ENCODE results near the gene GNAI3.

The GNAI3 gene

DNA sequence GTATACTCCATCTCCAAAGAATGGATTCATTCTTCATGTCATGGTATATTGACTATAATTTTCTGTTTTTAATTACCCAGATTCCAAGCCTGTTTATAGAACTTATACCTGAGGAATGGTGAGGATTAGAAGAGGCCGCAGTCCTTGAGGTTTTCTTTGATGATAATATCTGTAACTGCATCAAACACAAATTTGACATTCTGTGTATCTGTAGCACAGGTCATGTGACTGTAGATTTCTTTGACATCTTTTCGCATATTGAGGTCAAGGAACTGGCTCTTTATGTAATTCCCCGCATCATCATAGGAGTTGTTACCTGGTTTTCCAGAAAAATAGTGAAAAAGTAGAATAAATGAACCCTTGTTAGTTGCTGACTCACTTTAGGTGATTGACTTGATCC, 54.8 kb downstream of the GNAI3 start:
- no peak for DNase-seq

DNA sequence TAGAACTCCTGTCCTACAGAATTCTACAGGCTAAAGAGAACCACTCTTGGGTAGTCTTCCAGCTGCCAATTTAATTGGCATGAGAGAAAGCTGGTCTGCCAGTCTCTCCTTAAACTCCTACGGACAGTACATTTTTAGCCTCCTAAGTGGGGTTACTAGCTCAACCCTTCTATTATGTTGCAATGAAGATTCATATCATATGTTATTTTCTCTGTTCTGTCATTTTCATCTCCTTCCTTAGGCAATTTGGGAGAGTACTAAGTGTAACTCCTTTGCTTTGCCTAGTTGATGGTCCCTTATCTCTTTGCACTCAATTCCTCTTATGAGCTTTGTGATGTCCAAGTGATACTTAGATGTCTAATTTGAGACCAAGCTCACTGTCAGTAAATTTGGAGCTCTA, 57.0 kb downstream of the GNAI3 start:
- no peak for DNase-seq

DNA sequence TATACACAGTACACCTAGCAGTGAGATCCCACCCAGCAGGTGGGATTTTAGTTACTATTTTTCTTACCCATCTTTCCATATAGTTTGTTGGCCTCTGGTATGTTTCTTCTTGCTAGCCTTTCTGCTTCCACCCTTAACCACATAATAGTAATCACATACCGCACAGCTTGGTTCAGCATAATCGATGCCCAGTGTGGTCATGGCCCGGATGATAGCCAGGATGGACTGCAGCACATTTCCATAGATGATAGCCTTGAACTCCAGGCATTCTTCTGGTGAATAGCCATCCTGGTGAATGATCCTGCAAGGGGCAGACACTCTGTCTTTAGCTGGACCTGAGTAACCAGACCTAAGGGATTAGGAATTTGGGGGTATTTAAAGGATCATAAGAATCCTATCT, 61.5 kb downstream of the GNAI3 start:
- no peak for DNase-seq

DNA sequence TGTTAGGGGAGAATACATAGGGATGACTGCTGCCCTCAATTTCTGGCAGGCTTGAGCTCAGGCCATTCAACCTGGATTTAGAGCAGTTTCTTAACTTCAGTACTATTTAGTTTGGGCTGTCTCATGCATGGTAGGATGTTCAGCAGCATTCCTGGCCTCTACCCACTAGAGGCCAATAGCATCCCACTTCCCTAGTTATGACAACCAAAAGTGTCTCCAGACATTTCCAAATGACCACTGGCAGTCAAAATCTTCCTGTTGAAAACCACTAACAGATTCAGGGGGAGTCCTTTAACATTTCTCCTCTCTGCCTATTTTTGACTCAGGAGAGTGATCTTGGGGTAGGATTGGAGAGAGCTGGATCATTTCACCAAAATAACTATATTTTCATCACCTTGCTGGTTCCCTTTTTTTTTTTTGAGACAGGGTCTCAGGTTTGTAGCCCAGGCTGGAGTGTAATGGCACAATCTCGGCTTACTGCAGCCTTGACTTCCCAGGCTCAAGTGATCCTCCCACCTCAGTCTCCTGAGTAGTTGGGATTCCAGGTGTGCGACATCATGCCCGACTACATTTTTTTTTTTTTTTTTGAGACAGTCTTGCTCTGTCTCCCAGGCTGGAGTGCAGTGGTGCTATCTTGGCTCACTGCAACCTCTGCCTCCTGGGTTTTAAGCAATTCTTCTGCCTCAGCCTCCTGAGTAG, 62.3 kb downstream of the GNAI3 start:
- DNase-seq, result no peak

DNA sequence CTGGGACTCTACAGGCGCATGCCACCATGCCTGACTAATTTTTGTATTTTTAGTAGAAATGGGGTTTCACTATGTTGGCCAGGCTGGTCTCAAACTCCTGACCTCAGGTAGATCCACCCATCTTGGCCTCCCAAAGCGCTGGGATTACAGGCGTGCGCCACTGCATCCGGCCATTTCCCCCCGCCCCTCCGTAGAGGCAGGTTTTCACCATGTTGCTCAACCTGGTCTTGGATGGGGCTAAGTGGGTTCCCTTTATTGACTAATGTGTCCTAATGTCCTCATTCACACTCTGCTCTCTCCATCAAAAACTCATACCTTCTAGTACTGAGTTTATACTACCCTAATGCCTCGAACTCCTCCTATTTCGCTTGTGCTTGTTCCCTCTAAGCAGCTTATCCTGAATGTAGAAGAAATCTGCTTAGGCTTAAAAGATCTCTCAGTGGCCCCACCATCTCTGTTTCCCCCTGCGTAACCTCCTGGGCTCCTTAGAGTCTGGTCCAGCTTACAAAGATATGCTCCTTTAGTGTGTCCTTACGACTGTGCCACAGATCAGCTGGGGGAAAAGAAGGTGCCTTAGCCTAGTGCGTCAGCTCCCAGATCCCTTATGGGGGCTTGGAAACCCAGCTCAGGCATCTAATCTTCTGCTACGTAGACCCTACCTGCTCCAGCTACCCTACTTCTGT, 63.0 kb downstream of the GNAI3 start:
- DNase-seq, result no peak

DNA sequence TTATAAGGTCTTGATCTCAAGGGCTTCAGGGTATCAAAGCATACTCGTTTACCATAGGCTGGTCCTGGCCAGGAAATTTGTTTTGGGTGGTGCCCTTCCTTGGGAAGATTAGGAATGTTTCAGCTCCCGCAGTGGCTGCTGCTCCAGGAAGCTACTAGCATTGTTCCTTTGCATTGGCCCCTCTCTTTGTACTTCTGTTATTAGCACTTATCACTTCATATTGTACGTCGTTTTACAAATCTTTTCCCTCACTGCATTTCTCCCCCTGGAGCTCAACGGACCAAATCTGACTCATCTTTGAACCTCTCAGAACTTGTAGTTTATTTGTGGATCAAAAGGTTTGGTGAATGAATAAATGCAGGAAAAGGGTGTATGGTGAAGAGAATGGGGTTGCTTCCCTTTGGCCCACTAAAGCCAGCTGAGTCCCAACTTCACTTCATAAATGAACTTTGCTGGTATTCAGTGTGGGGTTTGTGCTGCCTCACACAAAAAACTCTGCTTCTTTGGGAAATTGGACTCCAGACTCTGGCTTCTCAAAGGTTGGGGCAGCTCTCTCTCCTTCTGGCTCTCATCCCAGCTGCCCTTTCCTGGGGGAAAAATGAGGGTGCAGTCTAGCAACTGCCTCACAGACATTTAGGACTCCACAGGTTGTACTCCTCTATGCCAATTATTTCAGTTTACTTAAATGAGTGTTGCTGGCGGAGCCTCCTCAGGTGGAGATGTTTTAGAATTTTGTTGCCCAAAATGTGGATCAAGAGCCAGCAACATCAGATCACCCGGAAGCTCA, 65.1 kb downstream of the GNAI3 start:
- no peak for DNase-seq

DNA sequence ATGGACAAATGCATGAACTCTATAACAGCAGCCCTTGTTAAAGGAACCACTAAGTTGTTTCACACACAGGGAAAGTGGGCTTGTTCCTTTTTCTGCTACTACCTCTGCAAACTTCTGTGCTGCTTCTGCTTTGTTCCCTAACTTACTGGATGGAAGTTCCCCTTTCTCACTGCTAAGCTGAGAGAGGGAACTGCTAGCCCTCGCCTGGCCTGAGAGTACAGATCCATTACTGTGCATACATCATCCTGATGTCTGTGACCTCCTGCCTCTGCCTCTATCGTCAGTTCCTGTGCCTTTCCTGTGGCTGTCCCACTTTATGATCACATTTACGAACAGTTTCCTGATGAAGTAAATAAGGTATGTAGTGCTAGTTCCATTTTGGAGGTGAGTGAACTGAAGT, 67.5 kb downstream of the GNAI3 start:
- no peak for DNase-seq

DNA sequence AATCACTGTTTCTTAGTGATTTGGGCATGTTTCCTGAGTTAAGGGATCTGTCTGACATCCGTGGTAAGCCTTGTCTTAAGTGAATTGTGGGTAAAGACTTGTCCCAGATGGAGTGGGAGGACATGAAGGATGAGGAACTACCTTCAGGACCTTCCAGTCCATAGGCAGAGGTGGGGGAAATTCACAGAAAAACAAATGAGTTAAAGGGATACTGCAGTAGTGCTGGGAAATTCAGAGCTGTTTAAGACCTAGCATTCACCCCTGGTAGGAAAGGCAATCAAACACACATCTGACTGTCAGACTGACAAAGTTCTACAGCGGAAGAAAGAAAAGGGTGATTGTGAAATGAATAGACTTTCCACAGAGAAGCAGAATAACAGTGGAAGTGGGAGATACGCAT, 68.0 kb downstream of the GNAI3 start:
- DNase-seq, result no peak

DNA sequence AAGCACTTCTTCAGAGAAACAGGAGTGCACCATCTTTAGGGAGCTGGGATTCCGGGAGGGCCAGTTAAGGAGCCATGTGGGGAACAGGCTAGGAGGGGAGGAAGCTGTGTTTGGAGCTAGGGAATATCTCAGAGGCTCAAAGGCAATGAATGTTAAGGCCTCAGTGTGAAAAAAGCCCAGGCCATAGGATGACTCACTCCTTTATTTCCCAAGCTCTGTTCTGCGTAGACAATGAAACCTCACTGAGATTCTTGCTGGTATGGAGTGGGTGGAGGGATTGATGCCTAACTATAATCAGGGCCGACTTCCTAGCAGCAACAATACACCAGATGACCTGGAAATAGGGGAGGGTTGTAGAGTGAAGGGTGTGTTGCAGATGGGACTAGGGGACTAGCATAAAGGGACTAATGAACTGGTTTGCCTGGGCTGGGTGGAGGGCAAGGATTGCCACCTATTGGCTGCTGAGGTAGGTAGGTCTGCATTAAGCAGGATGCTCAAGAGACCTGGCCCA, 68.9 kb downstream of the GNAI3 start:
- DNase-seq, result no peak

DNA sequence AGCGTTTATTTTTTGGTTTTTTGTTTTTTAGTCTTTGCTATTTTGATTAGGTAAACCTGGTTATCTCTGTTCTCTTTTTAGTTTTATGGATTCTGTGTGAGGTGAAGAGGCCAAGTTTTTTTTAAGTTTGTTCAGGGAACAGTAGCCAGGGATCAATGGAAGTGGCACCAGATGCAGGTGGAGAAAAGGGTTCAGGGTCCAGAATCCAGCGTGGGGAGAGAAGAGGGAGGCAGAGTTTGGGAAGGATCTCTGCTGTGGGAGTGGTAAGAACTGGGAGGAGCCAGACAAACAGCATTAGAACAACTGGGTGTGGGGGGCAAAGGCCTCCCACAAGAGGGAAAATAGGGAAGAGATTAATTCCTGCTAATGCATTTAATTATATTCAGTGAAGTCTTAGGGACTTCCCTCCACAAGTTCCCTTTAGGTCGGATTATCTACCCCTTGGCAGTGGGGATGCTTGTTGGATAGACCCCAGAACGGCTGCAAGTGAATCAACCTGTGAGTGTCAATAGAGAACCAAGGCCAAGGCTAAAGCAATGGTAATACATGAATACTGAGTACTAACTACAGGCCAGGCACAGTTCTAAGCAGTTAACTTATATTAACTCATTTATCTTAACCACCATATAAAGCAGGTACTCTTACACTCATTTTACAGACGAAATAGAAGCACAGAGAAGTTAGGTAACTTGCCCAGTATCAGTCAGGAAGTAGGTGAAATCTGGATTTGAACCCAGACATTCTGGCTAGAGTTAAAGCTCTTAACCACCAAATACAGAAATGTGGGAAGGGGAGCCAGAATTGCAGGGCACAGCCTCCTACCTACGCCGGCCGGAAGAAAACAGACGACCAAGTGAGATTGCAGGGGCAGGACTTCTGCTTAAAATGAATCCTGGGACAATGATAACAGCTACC, 70.5 kb downstream of the GNAI3 start:
- DNase-seq, result no peak

DNA sequence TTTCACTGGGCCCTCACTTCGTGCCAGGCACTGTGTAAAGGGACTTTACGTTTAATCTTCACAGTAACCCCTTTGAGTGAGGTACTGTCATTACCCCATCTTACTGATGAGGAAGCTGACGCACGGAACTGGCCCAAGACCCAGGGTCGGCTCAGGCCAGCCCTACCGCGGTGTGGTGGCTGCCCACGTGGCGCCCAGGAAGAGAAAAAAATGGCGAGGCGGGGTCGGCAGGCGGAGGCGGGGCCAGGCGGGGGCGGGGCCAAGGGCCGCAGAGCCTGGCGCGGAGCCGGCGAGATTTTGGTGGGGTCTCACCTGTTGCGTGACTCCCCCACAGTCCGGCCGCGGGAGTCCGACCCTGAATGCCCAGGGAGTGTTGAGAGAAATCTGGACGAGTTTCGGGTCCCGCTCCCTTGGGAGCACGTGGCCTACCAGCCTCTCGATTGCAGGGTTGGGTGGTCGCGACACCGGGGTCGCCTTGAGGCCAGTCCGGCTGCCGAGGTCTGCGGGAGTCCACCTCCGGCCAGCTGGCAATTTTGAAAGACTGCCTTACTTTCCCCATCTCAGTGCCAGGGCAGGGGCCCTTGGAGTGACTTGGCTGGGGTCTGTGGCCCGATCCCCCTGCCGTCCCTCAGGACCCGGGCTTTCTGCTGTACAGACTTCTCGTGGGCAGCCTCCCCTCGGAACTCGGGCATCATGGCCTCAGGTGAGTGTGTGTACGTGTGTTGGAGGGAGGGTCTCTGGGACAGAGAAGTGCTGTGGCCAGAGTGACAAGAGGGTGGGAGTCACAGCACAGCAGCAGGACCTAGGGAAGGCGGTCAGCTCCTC, 71.4 kb downstream of the GNAI3 start, which contains the start of the genes AMPD2 and GNAT2:
Gene AMPD2, plus strand, starts transcription at position 262 of the 825 bp plus-strand sequence. CDS start 1,339 bp downstream, outside the sequence.
Gene GNAT2, minus strand, starts transcription at position 41 of the 825 bp plus-strand sequence. CDS start 6,746 bp downstream, outside the sequence.
- peak; percentile 7 for DNase-seq

DNA sequence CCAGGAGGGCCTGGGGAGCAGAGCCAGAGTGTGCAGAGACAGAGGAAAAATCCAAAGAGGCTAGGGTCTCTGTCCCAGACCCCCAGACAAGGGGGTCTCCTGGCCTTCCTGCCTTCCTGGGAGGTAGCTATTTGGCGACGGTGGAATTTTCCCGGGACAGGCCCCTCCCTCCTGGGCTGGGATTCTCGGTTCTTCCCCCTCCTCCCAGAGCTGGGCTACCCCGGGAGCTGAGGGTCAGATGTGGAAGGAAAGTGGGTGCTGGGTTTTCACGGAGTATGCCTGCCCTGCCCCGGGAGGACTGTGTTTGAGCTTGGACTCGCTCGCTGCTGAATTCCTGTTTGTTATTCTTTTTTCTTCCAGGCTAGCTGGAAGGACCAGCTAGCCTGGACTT, 72.0 kb downstream of the GNAI3 start:
- no peak for DNase-seq

DNA sequence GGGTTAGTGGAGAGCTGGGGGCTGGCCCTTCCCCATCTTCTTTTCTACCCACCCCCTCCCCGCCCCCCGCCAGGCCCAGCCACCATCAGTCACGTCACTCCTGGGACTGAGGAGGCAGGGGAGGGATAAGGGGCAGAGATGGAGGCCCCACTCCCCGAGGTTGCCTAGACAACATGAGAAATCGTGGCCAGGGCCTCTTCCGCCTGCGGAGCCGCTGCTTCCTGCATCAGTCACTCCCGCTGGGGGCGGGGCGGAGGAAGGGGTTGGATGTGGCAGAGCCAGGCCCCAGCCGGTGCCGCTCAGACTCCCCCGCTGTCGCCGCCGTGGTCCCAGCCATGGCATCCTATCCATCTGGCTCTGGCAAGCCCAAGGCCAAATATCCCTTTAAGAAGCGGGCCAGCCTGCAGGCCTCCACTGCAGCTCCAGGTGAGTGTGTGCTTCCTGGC, 72.4 kb downstream of the GNAI3 start:
- DNase-seq, result peak; percentile 53

DNA sequence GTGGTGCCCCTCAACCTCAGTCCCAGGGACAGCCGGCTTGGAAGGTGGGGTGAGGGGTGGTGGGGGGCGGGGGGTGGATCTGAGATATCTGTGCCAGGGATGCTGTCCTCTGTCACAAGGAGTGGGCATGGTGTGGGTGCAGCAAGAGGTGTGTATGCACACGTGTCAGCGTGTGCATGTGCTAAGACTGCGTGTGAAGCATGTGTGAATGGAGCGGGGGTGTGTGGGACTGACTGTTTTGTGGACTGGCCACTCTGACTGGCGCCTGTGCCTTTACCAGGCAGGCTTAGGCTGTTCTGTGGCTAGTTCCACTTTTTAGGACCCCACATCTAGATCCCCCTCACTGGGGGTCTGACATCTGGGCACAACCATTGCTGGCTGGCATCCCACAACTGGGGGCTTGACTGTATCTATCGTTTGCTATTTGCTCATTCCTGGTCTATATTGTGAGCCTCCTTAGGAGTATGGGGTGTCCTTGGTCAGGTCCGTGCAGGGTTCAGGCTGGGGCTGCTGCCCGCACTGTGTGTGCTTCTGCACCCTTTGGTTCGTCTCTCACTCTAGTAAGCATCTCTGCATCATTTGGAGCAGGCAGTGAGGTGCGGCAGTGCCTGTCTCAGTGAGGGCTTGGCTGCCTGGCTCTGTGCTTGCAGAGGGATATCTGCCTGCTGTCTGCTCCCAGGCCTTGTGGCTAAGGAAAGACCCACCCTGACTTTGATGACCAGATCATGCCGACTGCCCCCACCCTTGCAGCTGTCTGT, 73.1 kb downstream of the GNAI3 start:
- DNase-seq, result no peak

DNA sequence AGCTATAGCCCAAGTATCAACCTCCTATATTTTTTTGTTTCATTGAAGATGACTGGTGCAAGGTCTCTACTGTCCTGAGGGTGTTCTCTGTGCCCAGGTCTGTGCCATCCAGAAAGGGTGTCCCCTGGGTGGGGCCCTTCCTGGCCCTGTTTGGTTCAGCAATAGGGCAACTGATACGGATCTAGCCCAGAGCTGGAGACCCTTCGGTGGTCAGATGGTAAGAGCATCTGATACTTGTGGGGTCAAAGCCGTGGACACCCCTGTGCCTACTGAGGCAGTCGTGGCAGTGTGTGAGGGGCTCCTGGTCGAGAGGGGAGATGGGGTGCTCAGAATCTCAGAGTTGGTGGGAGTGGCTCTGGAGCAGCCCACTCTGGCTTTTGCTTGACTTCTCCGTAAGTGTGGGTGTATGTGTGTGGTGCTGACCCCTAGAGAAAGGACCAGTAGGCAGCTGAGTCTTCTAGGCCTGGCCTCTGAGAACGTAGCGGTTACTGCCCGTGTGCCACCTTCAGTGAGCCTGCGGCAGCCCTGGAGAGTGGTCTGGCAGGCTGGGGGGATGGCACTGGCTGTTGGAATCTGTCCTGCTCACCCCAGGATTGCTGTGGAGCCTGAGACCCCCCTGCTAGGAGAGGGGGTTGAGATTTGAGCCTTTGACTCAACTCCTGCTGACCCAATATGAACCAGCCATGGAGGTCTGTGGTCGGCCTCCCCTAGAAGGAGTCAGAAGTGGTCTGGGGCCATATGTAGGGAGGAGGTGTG, 73.9 kb downstream of the GNAI3 start:
- no peak for DNase-seq

DNA sequence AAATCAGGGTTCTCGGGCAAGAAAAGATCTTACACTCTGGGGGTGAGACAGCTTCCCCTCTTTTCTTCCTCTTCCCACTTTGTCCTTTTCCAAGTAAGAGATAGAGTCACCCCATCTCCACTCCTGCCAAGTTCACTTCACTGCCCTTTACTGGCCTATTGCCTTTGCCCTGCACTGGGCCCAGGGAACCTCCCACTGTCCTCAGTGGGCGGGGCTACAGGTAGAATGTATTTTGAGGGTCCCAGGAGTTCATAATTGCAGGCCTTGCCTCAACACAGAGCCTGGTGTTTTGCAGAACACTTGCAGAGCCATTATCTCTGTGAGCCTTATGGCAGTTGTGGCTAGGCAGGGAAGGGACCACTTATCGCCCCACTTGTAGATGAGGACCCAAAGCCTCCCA, 74.5 kb downstream of the GNAI3 start:
- DNase-seq, result no peak

DNA sequence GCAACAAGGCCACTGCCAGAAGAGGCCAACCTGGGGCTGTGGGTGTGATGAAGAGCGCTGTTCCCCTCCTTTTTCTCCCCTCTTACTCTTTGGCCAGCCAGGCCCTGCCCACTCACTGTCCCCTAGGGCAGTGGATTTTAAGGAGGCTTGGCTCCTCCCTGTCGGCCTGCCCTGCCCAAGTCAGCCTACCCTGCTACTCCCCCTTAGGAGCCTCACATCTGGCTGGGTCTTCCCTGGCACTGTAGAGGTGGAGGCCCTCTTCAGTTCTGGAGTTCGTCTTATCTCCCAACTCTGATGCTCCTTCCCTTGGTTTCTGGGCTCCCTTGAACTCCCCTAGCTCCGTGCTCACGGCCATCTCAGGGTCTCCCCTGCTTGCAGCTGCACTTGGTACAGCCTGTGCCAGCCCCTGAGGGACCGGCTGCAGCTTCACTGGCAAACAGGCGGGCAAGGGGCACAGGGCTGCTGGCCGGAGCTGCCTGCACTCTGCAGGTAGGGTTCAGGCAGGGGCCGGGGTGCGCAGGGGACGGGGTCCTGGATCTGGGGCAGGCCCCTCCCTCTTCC, 75.3 kb downstream of the GNAI3 start:
- no peak for DNase-seq

DNA sequence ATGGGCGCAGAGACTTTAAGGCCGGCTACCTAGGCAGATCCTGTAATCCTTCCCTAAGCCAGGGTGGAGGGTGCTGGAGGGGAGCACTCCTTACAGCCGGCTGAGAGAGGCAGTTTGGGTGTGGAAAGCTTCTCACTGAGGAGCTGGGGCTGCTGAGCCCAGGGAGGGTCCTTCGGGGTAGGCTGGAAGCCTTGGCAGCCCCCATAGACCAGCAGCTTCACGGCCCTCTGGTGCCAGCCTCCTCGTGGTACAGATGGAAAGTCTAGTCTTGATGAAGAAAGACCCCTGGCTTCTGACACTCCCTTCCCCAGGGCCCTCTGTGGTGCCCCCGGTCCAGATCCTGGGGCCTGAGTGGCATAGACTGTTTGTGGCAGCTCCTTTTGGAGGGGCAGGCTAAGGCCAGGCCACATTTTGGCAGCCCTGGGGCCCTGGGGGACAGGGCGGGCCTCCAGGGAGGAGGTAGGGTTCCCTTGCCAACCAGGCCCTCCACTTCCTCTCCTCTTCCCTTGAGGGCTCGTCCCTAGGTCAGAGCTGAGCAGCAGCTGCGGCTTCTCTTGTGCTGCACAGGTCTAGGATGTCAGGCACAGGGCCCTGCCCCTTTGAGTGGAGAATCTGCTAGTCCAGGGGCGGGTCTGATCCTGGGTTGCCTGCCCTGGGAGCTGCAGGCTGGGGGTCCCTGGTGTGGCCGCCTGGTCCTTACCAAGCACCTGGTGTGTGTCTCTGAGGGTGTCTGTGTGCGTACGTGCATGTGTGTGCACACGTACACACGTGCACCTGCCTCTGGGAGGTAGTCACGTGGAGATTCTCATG, 76.0 kb downstream of the GNAI3 start:
- DNase-seq, result no peak

DNA sequence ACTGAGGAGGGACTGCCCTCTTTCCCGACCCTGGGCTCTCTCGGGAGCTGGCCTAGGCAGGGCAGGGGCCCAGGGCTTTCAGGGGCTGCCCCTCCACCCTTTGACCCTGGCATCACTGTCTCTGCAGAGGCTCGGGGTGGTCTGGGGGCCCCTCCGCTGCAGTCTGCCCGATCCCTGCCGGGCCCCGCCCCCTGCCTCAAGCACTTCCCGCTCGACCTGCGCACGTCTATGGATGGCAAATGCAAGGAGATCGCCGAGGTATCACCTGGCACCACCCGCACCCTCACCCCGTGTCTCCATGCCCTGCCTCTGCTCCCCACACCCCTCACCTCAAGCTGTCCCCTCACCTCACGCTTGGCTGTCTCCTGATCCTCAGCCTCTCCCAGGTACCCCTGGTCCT, 76.8 kb downstream of the GNAI3 start:
- no peak for DNase-seq

All from NCI-H524 treated with DMSO at 0.1 percent for 48 hours (cell line).